Measurements from ENCODE around the gene POLR1C.

The POLR1C gene

DNA sequence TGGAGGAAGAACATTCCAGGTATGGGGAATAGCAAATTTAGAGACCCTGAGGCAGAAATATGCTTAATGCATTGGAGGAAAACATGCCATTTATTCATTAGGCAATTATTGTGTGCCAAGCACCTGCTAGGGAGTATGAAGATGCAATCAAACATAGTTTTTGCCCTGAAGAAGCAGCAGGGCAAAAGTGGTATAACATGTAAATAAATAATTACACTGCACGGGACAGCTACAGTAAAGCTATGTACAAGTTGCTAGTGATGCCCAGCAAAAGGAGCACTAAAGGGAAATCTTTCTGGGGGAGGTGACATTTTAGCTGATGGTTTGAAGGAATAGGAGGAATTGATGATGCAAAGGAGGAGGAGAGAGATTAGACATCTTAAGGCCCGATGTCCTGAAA, 40.1 kb upstream of the POLR1C start:
- Histone ChIP-seq H3K4me1 (ENCODE audit: insufficient read depth, low read length, severe bottlenecking) (peaks cover 36% of the 10 kb centered on the region), H3K27ac (ENCODE audit: low read depth, low read length, poor library complexity, severe bottlenecking) (no peak overlapping the region), H3F3A (ENCODE audit: insufficient read depth, low read length) (no peaks in the 10 kb centered on the region), H3K9me3 (ENCODE audit: low read length) (no peaks in the 10 kb centered on the region), H2AFZ (ENCODE audit: low read length) (peak overlapping the region; percentile 50), H3K9me2 (ENCODE audit: low read depth, low read length) (no peaks in the 10 kb centered on the region), H3K27me3 (ENCODE audit: insufficient read depth, low read length) (no peaks in the 10 kb centered on the region), H3K79me2 (ENCODE audit: insufficient read depth, low read length) (no peaks in the 10 kb centered on the region), H3K4me2 (ENCODE audit: low read length) (peak overlapping the region; percentile 87), H4K20me1 (ENCODE audit: insufficient read depth, low read length) (no peaks in the 10 kb centered on the region), H3K36me3 (ENCODE audit: insufficient read depth, low read length) (no peaks in the 10 kb centered on the region), H3K9ac (ENCODE audit: low read length) (peak overlapping the region; percentile 41), H3K4me3 (ENCODE audit: low read depth, low read length, poor library complexity, severe bottlenecking) (peak overlapping the region; percentile 72)
- TF ChIP-seq, protein P1, sequence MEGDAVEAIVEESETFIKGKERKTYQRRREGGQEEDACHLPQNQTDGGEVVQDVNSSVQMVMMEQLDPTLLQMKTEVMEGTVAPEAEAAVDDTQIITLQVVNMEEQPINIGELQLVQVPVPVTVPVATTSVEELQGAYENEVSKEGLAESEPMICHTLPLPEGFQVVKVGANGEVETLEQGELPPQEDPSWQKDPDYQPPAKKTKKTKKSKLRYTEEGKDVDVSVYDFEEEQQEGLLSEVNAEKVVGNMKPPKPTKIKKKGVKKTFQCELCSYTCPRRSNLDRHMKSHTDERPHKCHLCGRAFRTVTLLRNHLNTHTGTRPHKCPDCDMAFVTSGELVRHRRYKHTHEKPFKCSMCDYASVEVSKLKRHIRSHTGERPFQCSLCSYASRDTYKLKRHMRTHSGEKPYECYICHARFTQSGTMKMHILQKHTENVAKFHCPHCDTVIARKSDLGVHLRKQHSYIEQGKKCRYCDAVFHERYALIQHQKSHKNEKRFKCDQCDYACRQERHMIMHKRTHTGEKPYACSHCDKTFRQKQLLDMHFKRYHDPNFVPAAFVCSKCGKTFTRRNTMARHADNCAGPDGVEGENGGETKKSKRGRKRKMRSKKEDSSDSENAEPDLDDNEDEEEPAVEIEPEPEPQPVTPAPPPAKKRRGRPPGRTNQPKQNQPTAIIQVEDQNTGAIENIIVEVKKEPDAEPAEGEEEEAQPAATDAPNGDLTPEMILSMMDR (IDR thresholded peaks at IDR 0.05; ENCODE audit: low read length), result no peak
- TF ChIP-seq EZH2 (IDR thresholded peaks at IDR 0.05; ENCODE audit: borderline replicate concordance, low read length), result no peak

GRCh38 chr6:43477235-43478007, 39.5 kb upstream of the POLR1C start, which contains the start of gene TJAP1:
Gene TJAP1, plus strand, starts transcription at chr6:43477570. Its CDS starts 21,432 bp downstream, at chr6:43499002.
- no peaks in the 10 kb centered on the region for H3K36me3 ChIP-seq (ENCODE audit: insufficient read depth, low read length)
- peak within 1 kb of the TSS; percentile 50 for H2AFZ ChIP-seq (ENCODE audit: low read length)
- H3K27ac ChIP-seq (ENCODE audit: low read depth, low read length, poor library complexity, severe bottlenecking), result peak within 1 kb of the TSS; percentile 29
- no peaks in the 10 kb centered on the region for H4K20me1 ChIP-seq (ENCODE audit: insufficient read depth, low read length)
- no peaks in the 10 kb centered on the region for H3F3A ChIP-seq (ENCODE audit: insufficient read depth, low read length)
- peaks cover 42% of the 10 kb centered on the region for H3K4me1 ChIP-seq (ENCODE audit: insufficient read depth, low read length, severe bottlenecking)
- peak within 1 kb of the TSS; percentile 87 for H3K4me2 ChIP-seq (ENCODE audit: low read length)
- peak within 1 kb of the TSS; percentile 71 for H3K9ac ChIP-seq (ENCODE audit: low read length)
- H3K9me2 ChIP-seq (ENCODE audit: low read depth, low read length), result no peaks in the 10 kb centered on the region
- no peaks in the 10 kb centered on the region for H3K27me3 ChIP-seq (ENCODE audit: insufficient read depth, low read length)
- no peaks in the 10 kb centered on the region for H3K9me3 ChIP-seq (ENCODE audit: low read length)
- H3K4me3 ChIP-seq (ENCODE audit: low read depth, low read length, poor library complexity, severe bottlenecking), result peak within 1 kb of the TSS; percentile 72
- no peak for TF ChIP-seq EZH2 (IDR thresholded peaks at IDR 0.05; ENCODE audit: borderline replicate concordance, low read length)
- TF ChIP-seq, protein P1 (IDR thresholded peaks at IDR 0.05; ENCODE audit: low read length), result no peak
- no peaks in the 10 kb centered on the region for H3K79me2 ChIP-seq (ENCODE audit: insufficient read depth, low read length)

DNA sequence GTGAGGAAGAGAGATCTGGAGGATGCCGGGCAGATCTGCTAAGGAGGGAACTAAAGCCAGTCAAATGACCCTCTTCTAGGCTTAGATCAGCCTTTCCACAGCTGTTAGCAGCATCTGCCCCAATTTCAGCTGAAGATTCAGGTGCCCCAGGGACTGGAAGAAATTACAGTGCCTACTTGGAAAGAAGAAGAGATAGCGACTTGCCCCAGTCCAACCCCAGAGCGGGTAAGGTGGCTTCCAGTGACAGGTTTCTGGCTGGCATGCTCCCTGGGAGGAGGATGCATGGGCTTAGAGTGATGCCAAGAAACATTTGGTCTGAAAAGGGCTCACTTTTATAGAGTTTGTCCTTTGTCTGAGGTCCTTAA, 38.9 kb upstream of the POLR1C start:
- Histone ChIP-seq H3K4me1 (ENCODE audit: insufficient read depth, low read length, severe bottlenecking) (peaks cover 42% of the 10 kb centered on the region), H4K20me1 (ENCODE audit: insufficient read depth, low read length) (no peaks in the 10 kb centered on the region), H3K27ac (ENCODE audit: low read depth, low read length, poor library complexity, severe bottlenecking) (peak overlapping the region; percentile 29), H3F3A (ENCODE audit: insufficient read depth, low read length) (no peaks in the 10 kb centered on the region), H3K4me2 (ENCODE audit: low read length) (peak overlapping the region; percentile 87), H3K36me3 (ENCODE audit: insufficient read depth, low read length) (no peaks in the 10 kb centered on the region), H3K9me2 (ENCODE audit: low read depth, low read length) (no peaks in the 10 kb centered on the region), H3K9ac (ENCODE audit: low read length) (peak overlapping the region; percentile 71), H3K27me3 (ENCODE audit: insufficient read depth, low read length) (no peaks in the 10 kb centered on the region), H3K9me3 (ENCODE audit: low read length) (no peaks in the 10 kb centered on the region), H3K4me3 (ENCODE audit: low read depth, low read length, poor library complexity, severe bottlenecking) (peak overlapping the region; percentile 72), H3K79me2 (ENCODE audit: insufficient read depth, low read length) (no peaks in the 10 kb centered on the region), H2AFZ (ENCODE audit: low read length) (no peak overlapping the region)
- TF ChIP-seq, protein P1 (IDR thresholded peaks at IDR 0.05; ENCODE audit: low read length), result no peak
- TF ChIP-seq EZH2 (IDR thresholded peaks at IDR 0.05; ENCODE audit: borderline replicate concordance, low read length), result no peak
